Chondrocyte (in vitro differentiated cells): Measurements from ENCODE around the gene PDRG1. TPM values are rescaled to one million over a fixed set of nuclear protein-coding genes. Genes with fewer than 3 reads are reported as not detected.

Experiments
- DNase-seq: peaks from one replicate; pipeline ENCODE4 v3.0.0; 2021; ENCODE audit warnings: mixed read lengths, low spot score
- H3K27ac Mint-ChIP-seq: one replicate; pipeline ENCODE4 v1.8.0; 2021; ENCODE audit warnings: mild to moderate bottlenecking, moderate library complexity, mixed read lengths; ENCODE audit not compliant: unreplicated experiment
- H3K27me3 Mint-ChIP-seq: 2 replicates; pipeline ENCODE4 v1.8.0; 2021; ENCODE audit warnings: low read depth, mixed read lengths
- H3K36me3 Mint-ChIP-seq: 2 replicates; pipeline ENCODE4 v1.8.0; 2021; ENCODE audit warnings: low read depth, mixed read lengths
- H3K4me1 Mint-ChIP-seq: 2 replicates; pipeline ENCODE4 v1.8.0; 2021; ENCODE audit warnings: low read depth, mild to moderate bottlenecking, mixed read lengths
- H3K4me3 Mint-ChIP-seq: one replicate; pipeline ENCODE4 v1.8.0; 2021; ENCODE audit warnings: mild to moderate bottlenecking, moderate library complexity, mixed read lengths; ENCODE audit not compliant: unreplicated experiment
- H3K9me3 Mint-ChIP-seq: 2 replicates; pipeline ENCODE4 v1.8.0; 2021; ENCODE audit warnings: low read depth, mixed read lengths
- long read RNA-seq: library from polyadenylated mRNA; stranded (forward); transcript quantifications from one replicate; pipeline ENCODE4 v2.0.0, GENCODE V29; 2021
- total RNA-seq: library from RNA; stranded (reverse); gene quantifications from 3 replicates; pipeline ENCODE4 v1.2.1, GENCODE V29; 2021
- TF ChIP-seq, protein P1 (sequence below): fragments of 200-600 bp; sonication (generic); IDR thresholded peaks from 2 replicates; pipeline ENCODE4 v1.5.0; 2021; ENCODE audit warnings: antibody characterized with exemption, mild to moderate bottlenecking, moderate library complexity

Gene PDRG1
- total RNA-seq, result 8.9 to 19.0 TPM (median 15.2 TPM) in 3 replicates
- long read RNA-seq, transcript PDRG1-201 (5 exons, 1,998 nt), result major isoform, 42 of 47 reads
- long read RNA-seq, partial matches to known transcripts, result 4 of 47 reads
- long read RNA-seq, other reads (novel, unspliced or antisense), result 1 of 47 reads

DNA sequence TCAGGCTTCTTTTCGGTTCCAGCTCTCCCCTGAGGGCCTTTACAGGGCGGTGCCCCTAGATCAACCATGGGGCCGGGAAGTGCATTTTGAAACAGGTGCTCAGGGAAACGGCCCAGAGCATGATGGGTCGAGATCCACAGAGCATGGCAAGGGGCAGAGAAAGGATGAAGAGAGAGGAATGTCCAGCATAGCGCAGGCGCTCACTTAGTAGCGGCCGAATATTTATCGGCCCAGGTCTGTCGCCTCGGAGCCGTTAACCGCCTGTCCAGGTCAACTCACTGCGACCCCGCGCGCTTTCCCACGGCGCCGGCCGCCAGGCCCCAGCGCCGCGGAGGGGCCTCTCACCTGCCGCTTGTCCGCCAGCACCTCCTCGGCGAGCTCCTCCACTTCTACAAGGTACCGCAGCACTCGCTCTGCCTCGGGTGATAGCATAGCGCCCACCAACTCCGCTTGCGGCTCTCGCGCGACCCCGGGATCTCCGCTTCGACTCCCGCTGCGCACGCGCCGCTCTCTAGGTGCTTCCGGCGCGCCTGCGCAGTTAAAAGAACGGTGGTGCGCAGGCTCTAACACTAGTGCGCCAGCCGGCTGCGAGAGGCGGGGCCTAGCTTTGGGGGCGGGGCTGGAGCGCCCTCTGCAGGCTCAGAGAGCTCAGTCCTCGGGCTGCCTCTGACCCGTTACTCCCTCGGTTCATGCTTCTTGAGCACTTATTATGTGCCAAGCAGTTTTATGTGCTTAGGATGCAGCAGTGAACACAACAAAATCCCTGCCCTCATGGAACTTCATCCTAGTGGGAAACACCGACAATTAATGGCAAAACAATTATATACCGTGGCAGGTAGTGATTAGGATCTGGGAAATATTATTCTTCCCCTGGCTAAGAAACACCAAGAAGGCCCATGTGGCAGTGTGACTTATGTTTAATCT lies at the start of gene PDRG1:
TSS of gene PDRG1 (minus strand) at position 517 of the 924 bp plus-strand sequence. CDS start at position 432, 85 bp downstream.
- Mint-ChIP-seq H3K27ac (peak within 1 kb of the TSS; percentile 96), H3K9me3 (peaks cover 3% of the 10 kb centered on the region), H3K4me1 (peaks cover 26% of the 10 kb centered on the region), H3K36me3 (peaks cover 23% of the 10 kb centered on the region), H3K27me3 (peaks cover 28% of the 10 kb centered on the region), H3K4me3 (peak within 1 kb of the TSS; percentile 99)
- TF ChIP-seq, protein P1, sequence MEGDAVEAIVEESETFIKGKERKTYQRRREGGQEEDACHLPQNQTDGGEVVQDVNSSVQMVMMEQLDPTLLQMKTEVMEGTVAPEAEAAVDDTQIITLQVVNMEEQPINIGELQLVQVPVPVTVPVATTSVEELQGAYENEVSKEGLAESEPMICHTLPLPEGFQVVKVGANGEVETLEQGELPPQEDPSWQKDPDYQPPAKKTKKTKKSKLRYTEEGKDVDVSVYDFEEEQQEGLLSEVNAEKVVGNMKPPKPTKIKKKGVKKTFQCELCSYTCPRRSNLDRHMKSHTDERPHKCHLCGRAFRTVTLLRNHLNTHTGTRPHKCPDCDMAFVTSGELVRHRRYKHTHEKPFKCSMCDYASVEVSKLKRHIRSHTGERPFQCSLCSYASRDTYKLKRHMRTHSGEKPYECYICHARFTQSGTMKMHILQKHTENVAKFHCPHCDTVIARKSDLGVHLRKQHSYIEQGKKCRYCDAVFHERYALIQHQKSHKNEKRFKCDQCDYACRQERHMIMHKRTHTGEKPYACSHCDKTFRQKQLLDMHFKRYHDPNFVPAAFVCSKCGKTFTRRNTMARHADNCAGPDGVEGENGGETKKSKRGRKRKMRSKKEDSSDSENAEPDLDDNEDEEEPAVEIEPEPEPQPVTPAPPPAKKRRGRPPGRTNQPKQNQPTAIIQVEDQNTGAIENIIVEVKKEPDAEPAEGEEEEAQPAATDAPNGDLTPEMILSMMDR, result peak; percentile 98
- peak; percentile 97 for DNase-seq

- no peaks in the 10 kb centered on the region for H3K9me3 Mint-ChIP-seq
- peaks cover 3% of the 10 kb centered on the region for H3K36me3 Mint-ChIP-seq
- peaks cover 56% of the 10 kb centered on the region for H3K27me3 Mint-ChIP-seq
- H3K27ac Mint-ChIP-seq, result no peak overlapping the region
- no peak for DNase-seq
- TF ChIP-seq, protein P1, result no peak
- H3K4me3 Mint-ChIP-seq, result no peak overlapping the region
- H3K4me1 Mint-ChIP-seq, result no peaks in the 10 kb centered on the region
These were observed 46.4 kb upstream of the PDRG1 start for GRCh38 chr20:31998246-31998645.

GRCh38 chr20:31996996-31997395 lies 45.1 kb upstream of the PDRG1 start:
- no peak for DNase-seq
- peaks cover 66% of the 10 kb centered on the region for H3K27me3 Mint-ChIP-seq

DNA sequence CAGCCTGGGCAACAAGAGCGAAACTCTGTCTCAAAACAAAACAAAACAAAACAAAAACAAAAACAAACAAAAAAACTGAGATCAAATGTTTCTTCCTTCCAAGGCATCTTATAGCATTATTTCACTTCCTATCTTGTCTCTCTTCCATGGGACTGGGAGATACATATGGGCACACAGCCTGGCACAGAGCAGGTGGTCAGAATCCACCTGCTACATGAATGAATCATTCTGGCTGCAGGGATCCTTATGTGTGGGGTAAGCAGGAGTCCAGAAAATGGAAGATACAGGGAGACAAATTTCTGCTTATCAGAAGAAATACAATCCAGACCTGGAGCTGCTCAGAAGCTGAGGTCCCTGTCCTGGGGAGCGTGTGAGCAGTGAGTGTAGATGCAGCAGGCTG lies 40.2 kb upstream of the PDRG1 start:
- H3K27me3 Mint-ChIP-seq, result peaks cover 53% of the 10 kb centered on the region
- peaks cover 1% of the 10 kb centered on the region for H3K36me3 Mint-ChIP-seq
- H3K27ac Mint-ChIP-seq, result no peak overlapping the region
- no peak for DNase-seq
- TF ChIP-seq, protein P1, result no peak
- H3K4me3 Mint-ChIP-seq, result no peak overlapping the region
- H3K9me3 Mint-ChIP-seq, result no peaks in the 10 kb centered on the region
- no peaks in the 10 kb centered on the region for H3K4me1 Mint-ChIP-seq

More at GRCh38 chr20:31996996-31997395, 45.1 kb upstream of the PDRG1 start:
- H3K9me3 Mint-ChIP-seq, result no peaks in the 10 kb centered on the region
- TF ChIP-seq, protein P1, result no peak
- no peak overlapping the region for H3K27ac Mint-ChIP-seq
- no peak overlapping the region for H3K4me3 Mint-ChIP-seq
- no peaks in the 10 kb centered on the region for H3K4me1 Mint-ChIP-seq
- H3K36me3 Mint-ChIP-seq, result peaks cover 3% of the 10 kb centered on the region

DNA sequence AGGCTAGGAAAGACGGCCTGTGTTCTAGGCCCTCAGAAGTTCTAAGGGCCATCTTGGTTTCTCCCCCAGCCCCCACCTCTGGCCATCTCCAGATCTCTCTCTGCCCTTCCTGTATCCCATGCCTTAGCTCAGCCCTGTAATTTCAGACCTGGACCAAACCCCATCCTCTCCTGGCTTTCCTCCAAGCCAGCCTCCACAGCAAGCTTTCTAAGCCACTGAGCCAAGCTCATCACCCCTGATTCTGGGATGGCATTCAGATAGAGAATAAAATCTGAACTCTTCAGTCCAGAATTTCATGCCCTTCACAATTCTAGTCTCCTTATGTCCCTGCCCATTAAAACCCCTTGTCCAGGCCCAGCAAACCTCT lies 39.5 kb upstream of the PDRG1 start:
- peaks cover 47% of the 10 kb centered on the region for H3K27me3 Mint-ChIP-seq
- no peak overlapping the region for H3K27ac Mint-ChIP-seq
- no peaks in the 10 kb centered on the region for H3K9me3 Mint-ChIP-seq
- no peak overlapping the region for H3K4me3 Mint-ChIP-seq
- TF ChIP-seq, protein P1, result no peak
- DNase-seq, result no peak
- H3K4me1 Mint-ChIP-seq, result no peaks in the 10 kb centered on the region
- H3K36me3 Mint-ChIP-seq, result no peaks in the 10 kb centered on the region
